K562 (cell line): Measurements from ENCODE around the gene WDR20. TPM values are rescaled to one million over a fixed set of nuclear protein-coding genes. Genes with fewer than 3 reads are reported as not detected.
A peak's percentile ranks its signal among the peaks of the same experiment; 100 is the strongest.

Experiments
- CCAR2 ChIP-seq: fragments of 200-400 bp; formaldehyde crosslinking; IDR thresholded peaks from 2 replicates; pipeline ENCODE4 v1.6.1; 2017; ENCODE audit warnings: mild to moderate bottlenecking, low read depth, low read length
- CHD1 ChIP-seq: fragments of 200-600 bp; sonication (generic); IDR thresholded peaks from one replicate; pipeline ENCODE4 v1.6.1; 2012; ENCODE audit warnings: mild to moderate bottlenecking, moderate library complexity, low read length, inconsistent platforms
- KDM2B ChIP-seq: fragments of 250-450 bp; sonication (Bioruptor Pico); IDR thresholded peaks from 2 replicates; pipeline ENCODE4 v1.8.0; 2021; ENCODE audit warnings: mild to moderate bottlenecking, moderate library complexity
- MBD2 ChIP-seq: sonication (generic); IDR thresholded peaks from 2 replicates; pipeline ENCODE4 v1.6.1; 2016; ENCODE audit warnings: low read depth, borderline replicate concordance
- MEF2A ChIP-seq: IDR thresholded peaks from 2 replicates; pipeline ENCODE4 v1.6.1; 2011; ENCODE audit warnings: low read depth, mild to moderate bottlenecking, low read length, moderate library complexity; ENCODE audit not compliant: control insufficient read depth
- MYC ChIP-seq, 2 experiments: fragments of 250-450 bp in 1 of 2; sonication (Bioruptor Pico) in 1 of 2; IDR thresholded peaks; 2 replicates each; pipeline versions ENCODE4 v1.5.1 to v1.6.1; 2012 to 2021; ENCODE audit warnings: low read depth in 2 of 2, borderline replicate concordance in 1 of 2, improper control_type of control experiment in 1 of 2, low read length in 1 of 2, mild to moderate bottlenecking in 1 of 2, moderate library complexity in 1 of 2
- OTX1 ChIP-seq: fragments of 450-650 bp; formaldehyde crosslinking; IDR thresholded peaks from 2 replicates; pipeline ENCODE4 v1.4.0; 2022; ENCODE audit warnings: mild to moderate bottlenecking
- SETDB1 ChIP-seq: IDR thresholded peaks from one replicate; pipeline ENCODE4 v1.6.1; 2012; ENCODE audit warnings: low read length, control low read depth, inconsistent platforms
- SMAD3 ChIP-seq: fragments of 450-650 bp; formaldehyde crosslinking; conservative IDR thresholded peaks from 2 replicates; pipeline ENCODE4 v1.4.0; 2020; ENCODE audit warnings: mild to moderate bottlenecking
- ZBTB7A ChIP-seq: IDR thresholded peaks from 2 replicates; pipeline ENCODE4 v1.6.1; 2011; ENCODE audit warnings: low read depth, mild to moderate bottlenecking, low read length, moderate library complexity, borderline replicate concordance; ENCODE audit not compliant: control insufficient read depth
- ZNF184 ChIP-seq: sonication (generic); formaldehyde crosslinking; IDR thresholded peaks from 2 replicates; pipeline ENCODE4 v1.5.0; 2020; ENCODE audit warnings: missing genetic modification reagents
- ZNF57 ChIP-seq: fragments of 450-650 bp; formaldehyde crosslinking; IDR thresholded peaks from 2 replicates; pipeline ENCODE4 v1.4.0; 2020; ENCODE audit warnings: mild to moderate bottlenecking, moderate library complexity
- polyA plus RNA-seq, 8 experiments: library from polyadenylated mRNA; depleted of rRNA in 4 of 8; stranded (reverse) in 5 of 8; unstranded in 3 of 8; fragments of >200 nt; fragmentation: Nextera tagmentation in 2 of 8; fragmentation: Illumina TruSeq in 1 of 8; extraction: Ambion mirVana in 2 of 8; extraction: Trizol in 1 of 8; gene quantifications; 2 replicates each; pipeline versions ENCODE4 v1.2.1 to v1.2.3, GENCODE V29; 2011 to 2014; ENCODE audit warnings: inconsistent platforms in 1 of 8, missing spikeins in 1 of 8
- total RNA-seq, 7 experiments: library from RNA; depleted of rRNA in 6 of 7; stranded (reverse); fragments of >200 nt in 6 of 7; fragmentation: Illumina TruSeq in 2 of 7; extraction: Trizol in 2 of 7; gene quantifications; 2 replicates each; pipeline versions ENCODE4 v1.2.1 to v1.2.3, GENCODE V29; 2011 to 2021; ENCODE audit warnings: low replicate concordance in 1 of 7
- TF ChIP-seq, protein P1 (sequence below): sonication (generic); formaldehyde crosslinking; IDR thresholded peaks from 2 replicates; pipeline ENCODE4 v1.8.1; 2023; ENCODE audit warnings: mild to moderate bottlenecking, missing genetic modification reagents, moderate library complexity
- TF ChIP-seq, protein P2 (sequence below): IDR thresholded peaks from 2 replicates; pipeline ENCODE4 v1.6.1; 2011; ENCODE audit not compliant: insufficient read length; ENCODE audit errors: extremely low read depth
- TF ChIP-seq, protein P3 (sequence below): sonication (generic); formaldehyde crosslinking; IDR thresholded peaks from 2 replicates; pipeline ENCODE4 v1.8.0; 2023; ENCODE audit warnings: missing genetic modification reagents, mild to moderate bottlenecking, borderline replicate concordance
- TF ChIP-seq, protein P4 (sequence below): IDR thresholded peaks from 3 replicates; pipeline ENCODE4 v1.6.1; 2011; ENCODE audit warnings: borderline replicate concordance, mild to moderate bottlenecking; ENCODE audit not compliant: insufficient read length, insufficient read depth

The WDR20 gene
- total and polyA plus RNA-seq, 9 of the 15 experiments (the other 6 are each of a cell fraction or from before 2014, with no cell fraction given) = 7.0 to 15.3 (median 11.8) TPM

DNA sequence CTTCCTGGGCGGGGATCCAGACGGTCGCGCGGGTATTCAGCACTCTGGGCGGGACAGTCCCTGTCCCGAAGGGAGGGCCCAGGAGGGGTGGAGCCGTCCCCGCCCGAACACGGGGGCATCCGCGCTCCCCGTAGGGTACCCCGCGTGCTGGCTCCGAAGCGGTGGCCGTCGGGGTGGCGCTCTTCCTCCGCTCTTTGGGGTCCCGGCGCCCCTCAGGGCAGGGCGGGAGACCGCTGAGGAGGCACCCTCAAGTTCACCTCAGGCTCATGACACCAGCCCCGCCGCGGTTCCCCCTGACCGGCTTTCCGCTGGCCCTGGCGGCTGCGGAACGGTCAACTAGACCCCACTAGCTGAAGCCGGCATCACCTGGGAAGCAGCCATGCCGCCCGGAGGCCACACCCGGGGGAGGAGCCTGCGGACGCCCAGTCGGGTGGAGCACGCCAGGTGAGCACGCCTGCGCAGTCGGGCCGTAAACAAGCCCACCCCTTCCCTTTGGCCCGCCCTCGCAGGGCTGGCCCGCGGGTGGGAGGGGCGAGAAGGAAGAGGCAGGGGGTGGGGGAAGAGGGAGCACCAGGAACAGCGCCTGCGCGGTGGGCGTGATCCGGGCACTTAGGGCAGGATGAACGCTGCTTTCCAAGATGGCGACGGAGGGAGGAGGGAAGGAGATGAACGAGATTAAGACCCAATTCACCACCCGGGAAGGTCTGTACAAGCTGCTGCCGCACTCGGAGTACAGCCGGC, at the start of gene WDR20 (continued):
- TF ChIP-seq, protein P1, sequence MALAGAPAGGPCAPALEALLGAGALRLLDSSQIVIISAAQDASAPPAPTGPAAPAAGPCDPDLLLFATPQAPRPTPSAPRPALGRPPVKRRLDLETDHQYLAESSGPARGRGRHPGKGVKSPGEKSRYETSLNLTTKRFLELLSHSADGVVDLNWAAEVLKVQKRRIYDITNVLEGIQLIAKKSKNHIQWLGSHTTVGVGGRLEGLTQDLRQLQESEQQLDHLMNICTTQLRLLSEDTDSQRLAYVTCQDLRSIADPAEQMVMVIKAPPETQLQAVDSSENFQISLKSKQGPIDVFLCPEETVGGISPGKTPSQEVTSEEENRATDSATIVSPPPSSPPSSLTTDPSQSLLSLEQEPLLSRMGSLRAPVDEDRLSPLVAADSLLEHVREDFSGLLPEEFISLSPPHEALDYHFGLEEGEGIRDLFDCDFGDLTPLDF (CRISPR knock-in tag) = no peak
- TF ChIP-seq MBD2 (no peak), MEF2A (no peak), ZBTB7A (peak; percentile 59; the same call in 1 of the 2 replicates), SETDB1 (no peak), OTX1 (CRISPR knock-in tag) (no peak), ZNF184 (CRISPR knock-in tag) (no peak), CCAR2 (no peak), CHD1 (no peak), MYC (IDR thresholded peaks at IDR 0.05; ENCODE audit: low read depth, low read length) (no peak; the same call in 1 of the 2 replicates), MYC (CRISPR knock-in tag; IDR thresholded peaks at IDR 0.05; ENCODE audit: borderline replicate concordance, low read depth) (no peak), SMAD3 (CRISPR knock-in tag) (no peak), KDM2B (no peak), ZNF57 (no peak)
- TF ChIP-seq, protein P2, sequence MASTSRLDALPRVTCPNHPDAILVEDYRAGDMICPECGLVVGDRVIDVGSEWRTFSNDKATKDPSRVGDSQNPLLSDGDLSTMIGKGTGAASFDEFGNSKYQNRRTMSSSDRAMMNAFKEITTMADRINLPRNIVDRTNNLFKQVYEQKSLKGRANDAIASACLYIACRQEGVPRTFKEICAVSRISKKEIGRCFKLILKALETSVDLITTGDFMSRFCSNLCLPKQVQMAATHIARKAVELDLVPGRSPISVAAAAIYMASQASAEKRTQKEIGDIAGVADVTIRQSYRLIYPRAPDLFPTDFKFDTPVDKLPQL = no peak
- TF ChIP-seq, protein P3, sequence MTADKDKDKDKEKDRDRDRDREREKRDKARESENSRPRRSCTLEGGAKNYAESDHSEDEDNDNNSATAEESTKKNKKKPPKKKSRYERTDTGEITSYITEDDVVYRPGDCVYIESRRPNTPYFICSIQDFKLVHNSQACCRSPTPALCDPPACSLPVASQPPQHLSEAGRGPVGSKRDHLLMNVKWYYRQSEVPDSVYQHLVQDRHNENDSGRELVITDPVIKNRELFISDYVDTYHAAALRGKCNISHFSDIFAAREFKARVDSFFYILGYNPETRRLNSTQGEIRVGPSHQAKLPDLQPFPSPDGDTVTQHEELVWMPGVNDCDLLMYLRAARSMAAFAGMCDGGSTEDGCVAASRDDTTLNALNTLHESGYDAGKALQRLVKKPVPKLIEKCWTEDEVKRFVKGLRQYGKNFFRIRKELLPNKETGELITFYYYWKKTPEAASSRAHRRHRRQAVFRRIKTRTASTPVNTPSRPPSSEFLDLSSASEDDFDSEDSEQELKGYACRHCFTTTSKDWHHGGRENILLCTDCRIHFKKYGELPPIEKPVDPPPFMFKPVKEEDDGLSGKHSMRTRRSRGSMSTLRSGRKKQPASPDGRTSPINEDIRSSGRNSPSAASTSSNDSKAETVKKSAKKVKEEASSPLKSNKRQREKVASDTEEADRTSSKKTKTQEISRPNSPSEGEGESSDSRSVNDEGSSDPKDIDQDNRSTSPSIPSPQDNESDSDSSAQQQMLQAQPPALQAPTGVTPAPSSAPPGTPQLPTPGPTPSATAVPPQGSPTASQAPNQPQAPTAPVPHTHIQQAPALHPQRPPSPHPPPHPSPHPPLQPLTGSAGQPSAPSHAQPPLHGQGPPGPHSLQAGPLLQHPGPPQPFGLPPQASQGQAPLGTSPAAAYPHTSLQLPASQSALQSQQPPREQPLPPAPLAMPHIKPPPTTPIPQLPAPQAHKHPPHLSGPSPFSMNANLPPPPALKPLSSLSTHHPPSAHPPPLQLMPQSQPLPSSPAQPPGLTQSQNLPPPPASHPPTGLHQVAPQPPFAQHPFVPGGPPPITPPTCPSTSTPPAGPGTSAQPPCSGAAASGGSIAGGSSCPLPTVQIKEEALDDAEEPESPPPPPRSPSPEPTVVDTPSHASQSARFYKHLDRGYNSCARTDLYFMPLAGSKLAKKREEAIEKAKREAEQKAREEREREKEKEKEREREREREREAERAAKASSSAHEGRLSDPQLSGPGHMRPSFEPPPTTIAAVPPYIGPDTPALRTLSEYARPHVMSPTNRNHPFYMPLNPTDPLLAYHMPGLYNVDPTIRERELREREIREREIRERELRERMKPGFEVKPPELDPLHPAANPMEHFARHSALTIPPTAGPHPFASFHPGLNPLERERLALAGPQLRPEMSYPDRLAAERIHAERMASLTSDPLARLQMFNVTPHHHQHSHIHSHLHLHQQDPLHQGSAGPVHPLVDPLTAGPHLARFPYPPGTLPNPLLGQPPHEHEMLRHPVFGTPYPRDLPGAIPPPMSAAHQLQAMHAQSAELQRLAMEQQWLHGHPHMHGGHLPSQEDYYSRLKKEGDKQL (CRISPR knock-in tag) = no peak
- TF ChIP-seq, protein P4, sequence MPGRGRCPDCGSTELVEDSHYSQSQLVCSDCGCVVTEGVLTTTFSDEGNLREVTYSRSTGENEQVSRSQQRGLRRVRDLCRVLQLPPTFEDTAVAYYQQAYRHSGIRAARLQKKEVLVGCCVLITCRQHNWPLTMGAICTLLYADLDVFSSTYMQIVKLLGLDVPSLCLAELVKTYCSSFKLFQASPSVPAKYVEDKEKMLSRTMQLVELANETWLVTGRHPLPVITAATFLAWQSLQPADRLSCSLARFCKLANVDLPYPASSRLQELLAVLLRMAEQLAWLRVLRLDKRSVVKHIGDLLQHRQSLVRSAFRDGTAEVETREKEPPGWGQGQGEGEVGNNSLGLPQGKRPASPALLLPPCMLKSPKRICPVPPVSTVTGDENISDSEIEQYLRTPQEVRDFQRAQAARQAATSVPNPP = no peak
